GM12892 (cell line): Measurements from ENCODE around the gene PPP4C.

Source experiments
- DNase-seq: peaks from one replicate; pipeline ENCODE4 v3.0.0; 2011; ENCODE audit not compliant: insufficient read length
- FAIRE-seq: peaks from 2 replicates; lab custom pipeline; 2011; peaks lifted over from hg19 to GRCh38; lab: Jason Lieb, UNC
- POLR2A ChIP-seq: IDR thresholded peaks from 2 replicates; pipeline ENCODE4 v1.6.1; 2011; ENCODE audit warnings: low read depth, low read length, control low read depth
- POLR2AphosphoS5 ChIP-seq: IDR thresholded peaks from 2 replicates; pipeline ENCODE4 v1.6.1; 2011; ENCODE audit warnings: low read depth, low read length, control low read depth
- TAF1 ChIP-seq: IDR thresholded peaks from 2 replicates; pipeline ENCODE4 v1.6.1; 2011; ENCODE audit warnings: low read depth, mild to moderate bottlenecking, control low read depth, low read length, borderline replicate concordance

Gene PPP4C

DNA sequence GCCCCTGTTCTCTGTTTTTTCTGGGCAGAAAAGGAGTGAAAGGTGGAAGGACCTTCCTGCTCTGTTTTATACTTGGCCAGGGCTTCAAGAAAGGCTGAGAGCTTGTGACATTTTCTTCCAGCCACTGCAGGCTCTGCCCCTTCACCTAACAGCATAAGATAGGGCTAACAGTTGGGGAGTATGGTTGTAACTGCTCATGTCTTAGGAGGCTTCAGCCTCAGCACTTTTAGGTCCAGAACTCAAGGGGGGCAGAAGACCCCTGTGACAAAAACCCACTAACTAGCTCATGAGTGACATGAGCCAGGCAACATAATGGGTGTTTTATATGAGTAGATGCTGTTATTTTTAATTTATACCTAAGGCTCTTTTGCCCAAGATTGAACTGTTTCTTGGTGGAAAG is 5.3 kb upstream of the PPP4C start:
- DNase-seq, result no peak
- TF ChIP-seq POLR2AphosphoS5 (no peak), TAF1 (no peak), POLR2A (no peak)
- FAIRE-seq, result no peak

DNA sequence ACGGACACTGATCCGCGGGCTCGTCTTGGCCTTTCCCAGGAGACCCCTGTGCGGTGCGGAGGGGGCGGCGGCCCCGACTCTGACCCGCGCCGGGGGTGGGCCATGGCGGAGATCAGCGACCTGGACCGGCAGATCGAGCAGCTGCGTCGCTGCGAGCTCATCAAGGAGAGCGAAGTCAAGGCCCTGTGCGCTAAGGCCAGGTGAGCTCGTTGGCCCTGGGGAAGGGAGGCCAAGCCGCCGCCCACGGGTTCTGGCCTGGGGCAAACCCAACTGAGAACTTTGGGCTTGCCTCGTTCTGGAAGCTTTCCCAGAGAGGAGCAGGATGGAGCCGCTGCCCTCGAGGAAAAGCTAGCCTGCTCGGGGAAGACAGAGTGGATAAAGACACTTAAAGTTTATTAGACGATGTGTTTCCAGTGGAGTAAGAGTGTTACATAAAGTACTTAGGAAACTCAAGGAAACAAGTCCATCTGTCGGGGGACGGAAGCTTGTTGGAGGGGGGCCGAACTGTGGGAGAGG is 540 bp downstream of the PPP4C start:
- no peak for TF ChIP-seq POLR2AphosphoS5
- no peak for TF ChIP-seq POLR2A
- TF ChIP-seq TAF1, result no peak
- no peak for DNase-seq
- FAIRE-seq, result no peak

DNA sequence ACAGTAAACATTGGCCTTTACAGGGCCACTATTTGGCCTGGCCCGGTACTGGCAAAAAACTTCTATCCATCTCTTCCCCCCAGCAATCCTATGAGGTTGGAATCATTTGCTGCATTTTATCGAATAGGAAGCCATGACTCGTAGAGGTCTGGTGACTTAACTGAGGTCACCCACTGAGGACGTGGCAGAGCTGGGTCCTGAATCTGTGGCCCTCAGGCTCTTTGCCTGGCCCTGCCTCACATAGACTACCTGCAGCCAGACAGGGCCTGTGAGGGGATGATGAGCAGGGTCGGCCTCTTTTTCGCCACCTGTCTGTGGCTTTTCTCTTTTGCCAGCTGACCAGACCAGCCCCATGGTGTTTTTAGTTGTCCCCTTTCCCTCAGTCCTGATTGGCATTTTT is 1.9 kb downstream of the PPP4C start:
- FAIRE-seq, result no peak
- TF ChIP-seq POLR2AphosphoS5 (no peak), TAF1 (no peak), POLR2A (no peak)
- no peak for DNase-seq

DNA sequence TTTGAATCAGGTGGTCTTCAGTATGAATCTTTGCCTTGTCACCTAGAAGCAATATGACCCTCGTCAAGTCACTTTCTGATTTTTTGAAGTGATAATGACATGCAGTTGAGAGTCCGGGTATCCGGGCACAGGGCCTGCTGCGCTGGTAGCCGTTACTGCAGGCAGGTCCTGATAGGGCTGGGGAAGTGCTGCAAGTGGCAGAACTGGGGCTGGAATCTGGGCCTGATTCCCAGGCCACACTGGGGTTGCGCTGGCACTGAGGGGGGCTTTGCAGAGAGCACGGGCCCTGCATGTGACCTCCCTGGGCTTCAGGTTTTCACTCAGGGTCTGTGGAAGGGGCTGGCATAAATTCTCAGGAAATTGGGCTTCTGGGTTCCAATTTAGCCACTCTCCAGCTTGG is 3.0 kb downstream of the PPP4C start:
- FAIRE-seq, result no peak
- TF ChIP-seq POLR2AphosphoS5 (no peak), TAF1 (no peak), POLR2A (no peak)
- no peak for DNase-seq

DNA sequence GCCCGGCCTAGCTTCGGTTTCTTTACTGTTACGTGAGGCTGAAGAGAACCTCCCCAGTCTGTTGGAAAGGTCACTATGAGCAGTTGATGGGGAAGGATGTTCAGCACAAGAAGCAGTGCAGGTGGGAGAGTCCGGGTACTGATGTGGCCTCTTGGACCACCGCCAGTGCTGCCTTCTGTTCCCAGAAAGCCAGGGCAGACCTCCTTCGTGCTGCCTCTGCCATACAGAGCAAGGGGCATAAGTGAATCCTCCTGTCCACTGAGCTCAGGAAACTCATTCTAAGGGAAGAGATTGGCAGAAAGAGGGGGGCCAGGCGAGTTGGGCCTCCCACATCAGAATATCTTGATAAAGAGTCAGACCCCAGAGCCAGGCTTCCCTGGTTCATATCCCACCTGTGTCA is 3.7 kb downstream of the PPP4C start:
- FAIRE-seq, result no peak
- DNase-seq, result no peak
- TF ChIP-seq POLR2AphosphoS5 (no peak), TAF1 (no peak), POLR2A (no peak)

DNA sequence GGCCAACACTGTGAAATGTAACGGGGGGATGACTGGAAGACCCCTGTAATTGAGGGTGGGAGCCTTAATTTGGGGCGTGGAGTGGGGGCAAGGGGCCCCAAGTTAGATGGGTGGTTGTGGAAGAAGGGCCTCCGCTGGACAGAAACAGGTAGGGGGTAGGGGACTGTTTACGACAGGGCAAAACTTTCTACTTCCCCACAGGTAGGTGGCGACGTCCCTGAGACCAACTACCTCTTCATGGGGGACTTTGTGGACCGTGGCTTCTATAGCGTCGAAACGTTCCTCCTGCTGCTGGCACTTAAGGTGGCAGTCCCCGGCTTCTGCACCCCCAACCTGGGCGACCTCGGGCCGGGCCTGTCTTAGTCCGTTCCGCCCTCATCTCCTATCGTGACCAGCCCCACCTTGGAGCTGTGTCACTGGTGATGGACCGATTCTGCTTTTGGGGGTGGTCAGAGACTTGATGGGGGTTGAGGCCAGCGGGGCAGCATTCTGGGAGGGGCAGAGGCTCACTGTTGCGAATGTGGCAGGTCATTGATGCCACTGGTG is 6.8 kb downstream of the PPP4C start:
- DNase-seq, result no peak
- no peak for TF ChIP-seq POLR2A
- TF ChIP-seq TAF1, result no peak
- TF ChIP-seq POLR2AphosphoS5, result no peak
- no peak for FAIRE-seq

DNA sequence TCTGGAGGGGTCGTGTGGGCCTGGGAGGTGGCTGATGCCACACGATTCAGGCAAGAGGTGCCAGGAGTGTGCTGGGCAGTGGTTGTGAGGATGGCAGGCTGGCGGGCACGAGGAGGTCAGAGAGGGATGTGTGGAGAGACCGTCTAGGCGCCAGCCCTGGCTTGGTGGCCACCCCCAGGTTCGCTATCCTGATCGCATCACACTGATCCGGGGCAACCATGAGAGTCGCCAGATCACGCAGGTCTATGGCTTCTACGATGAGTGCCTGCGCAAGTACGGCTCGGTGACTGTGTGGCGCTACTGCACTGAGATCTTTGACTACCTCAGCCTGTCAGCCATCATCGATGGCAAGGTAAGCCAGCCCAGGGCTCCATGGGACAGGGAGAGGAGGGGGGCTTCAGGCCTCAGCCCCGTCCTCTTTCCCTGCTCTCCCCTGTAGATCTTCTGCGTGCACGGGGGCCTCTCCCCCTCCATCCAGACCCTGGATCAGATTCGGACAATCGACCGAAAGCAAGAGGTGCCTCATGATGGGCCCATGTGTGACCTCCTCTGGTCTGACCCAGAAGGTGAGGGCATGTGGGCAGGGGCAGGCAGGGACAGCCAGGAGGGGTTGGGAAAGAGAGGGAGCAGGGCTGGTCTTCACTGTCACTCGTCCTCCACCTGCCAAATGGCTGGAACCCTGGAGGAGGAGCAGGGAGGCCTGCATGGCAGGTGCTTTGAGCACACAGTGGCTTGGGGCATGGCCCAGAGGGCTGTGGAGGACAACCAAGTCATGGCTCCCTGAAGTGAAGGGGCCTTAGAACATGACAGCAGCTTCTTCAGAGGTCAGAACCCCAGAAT is 7.6 kb downstream of the PPP4C start:
- DNase-seq (no peak), FAIRE-seq (no peak)
- TF ChIP-seq POLR2A, result no peak
- TF ChIP-seq TAF1, result no peak
- TF ChIP-seq POLR2AphosphoS5, result no peak

DNA sequence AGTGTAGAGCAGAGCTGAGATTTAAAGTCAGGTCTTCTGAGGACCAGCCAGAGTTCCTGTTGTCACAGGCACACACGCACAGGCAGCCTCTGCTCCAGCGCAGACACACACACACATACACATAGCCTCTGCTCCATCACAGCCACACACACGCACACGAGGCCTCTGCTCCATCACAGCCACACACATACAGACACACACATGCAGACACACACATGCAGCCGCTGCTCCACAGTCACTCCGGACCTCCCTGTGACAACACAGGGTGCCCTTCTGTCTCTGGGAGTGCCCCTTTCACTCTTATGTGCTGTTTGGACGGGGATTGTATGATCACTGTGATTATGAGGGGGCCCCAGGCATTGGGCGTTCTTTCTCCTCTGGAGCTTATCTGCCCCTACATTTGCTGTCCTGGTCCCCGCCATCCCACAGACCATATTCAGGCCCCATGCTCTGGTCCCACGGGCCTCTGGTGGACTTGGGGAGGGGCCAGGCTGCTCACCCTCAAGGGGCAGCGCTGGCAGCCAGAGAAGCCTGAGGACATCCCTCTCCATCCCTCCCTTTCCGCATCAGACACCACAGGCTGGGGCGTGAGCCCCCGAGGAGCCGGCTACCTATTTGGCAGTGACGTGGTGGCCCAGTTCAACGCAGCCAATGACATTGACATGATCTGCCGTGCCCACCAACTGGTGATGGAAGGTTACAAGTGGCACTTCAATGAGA is 8.5 kb downstream of the PPP4C start:
- no peak for FAIRE-seq
- DNase-seq, result no peak
- TF ChIP-seq POLR2AphosphoS5, result 0 out of 2 replicates have a peak, but pooled peaks have one; percentile 22
- TF ChIP-seq POLR2A, result no peak
- TF ChIP-seq TAF1, result no peak

DNA sequence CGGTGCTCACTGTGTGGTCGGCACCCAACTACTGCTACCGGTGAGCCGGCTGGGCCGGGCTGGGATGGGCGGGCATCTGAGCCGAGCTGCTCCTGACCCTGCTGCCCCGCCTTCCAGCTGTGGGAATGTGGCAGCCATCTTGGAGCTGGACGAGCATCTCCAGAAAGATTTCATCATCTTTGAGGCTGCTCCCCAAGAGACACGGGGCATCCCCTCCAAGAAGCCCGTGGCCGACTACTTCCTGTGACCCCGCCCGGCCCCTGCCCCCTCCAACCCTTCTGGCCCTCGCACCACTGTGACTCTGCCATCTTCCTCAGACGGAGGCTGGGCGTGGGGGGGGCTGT is 9.0 kb downstream of the PPP4C start:
- TF ChIP-seq POLR2AphosphoS5 (no peak), TAF1 (no peak), POLR2A (no peak)
- FAIRE-seq (no peak), DNase-seq (no peak)

DNA sequence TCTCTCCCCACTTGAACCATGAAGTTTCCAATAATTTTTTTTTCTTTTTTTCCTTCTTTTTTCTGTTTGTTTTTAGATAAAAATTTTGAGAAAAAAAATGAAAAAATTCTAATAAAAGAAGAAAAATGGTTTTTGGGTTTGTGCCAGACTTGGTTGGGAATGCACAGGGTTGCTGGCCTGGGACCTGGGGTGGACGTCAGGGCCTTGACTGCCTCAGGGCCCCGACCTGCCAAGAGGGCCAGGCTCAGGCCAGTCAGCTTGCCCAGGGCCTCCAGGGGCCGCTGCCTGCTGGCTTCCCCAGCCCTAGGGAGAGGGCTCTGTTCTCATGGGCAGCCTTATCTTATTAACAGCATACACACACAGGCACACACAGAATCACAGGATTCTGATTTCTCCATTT is 9.5 kb downstream of the PPP4C start:
- DNase-seq (no peak), FAIRE-seq (no peak)
- TF ChIP-seq TAF1 (no peak), POLR2AphosphoS5 (no peak), POLR2A (no peak)

DNA sequence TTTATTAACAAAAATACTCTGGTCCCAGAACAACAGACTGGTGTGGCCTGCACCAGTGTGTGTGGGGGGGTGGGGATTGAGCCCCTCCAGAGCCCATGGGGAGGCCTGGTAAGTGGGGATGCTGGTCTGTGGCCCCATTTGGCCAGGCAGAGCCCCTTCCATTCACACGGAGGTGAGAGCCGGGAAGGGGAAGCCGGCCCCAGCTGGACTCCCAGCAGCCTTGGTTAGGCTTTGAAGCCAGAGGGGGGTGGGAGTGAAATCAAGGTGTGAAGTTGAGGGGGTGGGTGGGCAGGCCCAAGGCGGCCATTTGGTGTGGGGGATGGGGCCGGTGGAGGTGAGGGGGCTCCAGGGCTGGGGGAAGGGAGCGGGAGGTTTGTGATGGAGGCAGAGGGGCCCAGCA is 10.0 kb downstream of the PPP4C start:
- DNase-seq (no peak), FAIRE-seq (no peak)
- TF ChIP-seq POLR2AphosphoS5, result no peak
- TF ChIP-seq TAF1, result no peak
- TF ChIP-seq POLR2A, result no peak
